ENCODE results near the gene PAFAH1B1. TPM values are rescaled to one million over a fixed set of nuclear protein-coding genes. Genes with fewer than 3 reads are reported as not detected.
"Not testable (repeated sequence)": the region's sequence is repeated elsewhere in the genome, so short reads cannot be mapped to it uniquely, and the experiment has no call there.

The PAFAH1B1 gene
- total and polyA plus RNA-seq, 4 donors = 121 to 334 (median 230) TPM

GRCh38 chr17:2610195-2611175 lies 17.0 kb downstream of the PAFAH1B1 start:
- Histone ChIP-seq H3K27me3 (ENCODE audit: control insufficient read depth, insufficient read depth, low read length) (no peaks in the 10 kb centered on the region), H3K4me1 (ENCODE audit: control insufficient read depth, insufficient read depth, low read length) (peaks cover 26% of the 10 kb centered on the region), H3K27ac (ENCODE audit: low read depth, low read length) (no peak overlapping the region), H3K4me3 (ENCODE audit: low read depth, low read length) (no peak overlapping the region), H3K36me3 (ENCODE audit: control insufficient read depth, insufficient read depth, low read length) (peaks cover 11% of the 10 kb centered on the region), H3K9me3 (ENCODE audit: control insufficient read depth, insufficient read depth, low read length) (no peaks in the 10 kb centered on the region)
- whole genome bisulfite sequencing (ENCODE audit: insufficient coverage) = no CpG with 5 or more reads among the region's 3 CpGs
- no peak for DNase-seq (ENCODE audit: low read depth in 4 of 6, low spot score in 6 of 6)

GRCh38 chr17:2611627-2612026 lies 18.2 kb downstream of the PAFAH1B1 start:
- Histone ChIP-seq H3K4me3 (ENCODE audit: low read depth, low read length) (no peak overlapping the region), H3K27me3 (ENCODE audit: control insufficient read depth, insufficient read depth, low read length) (no peaks in the 10 kb centered on the region), H3K4me1 (ENCODE audit: control insufficient read depth, insufficient read depth, low read length) (peaks cover 26% of the 10 kb centered on the region), H3K36me3 (ENCODE audit: control insufficient read depth, insufficient read depth, low read length) (peaks cover 11% of the 10 kb centered on the region), H3K27ac (ENCODE audit: low read depth, low read length) (no peak overlapping the region), H3K9me3 (ENCODE audit: control insufficient read depth, insufficient read depth, low read length) (no peaks in the 10 kb centered on the region)
- no peak for DNase-seq (ENCODE audit: low read depth in 4 of 6, low spot score in 6 of 6)
- WGBS (ENCODE audit: insufficient coverage) = 41% methylated on average over 4 of the region's 7 CpGs

- H3K9me3 ChIP-seq (ENCODE audit: control insufficient read depth, insufficient read depth, low read length) = no peaks in the 10 kb centered on the region
- no peaks in the 10 kb centered on the region for H3K27me3 ChIP-seq (ENCODE audit: control insufficient read depth, insufficient read depth, low read length)
- no peak overlapping the region for H3K4me3 ChIP-seq (ENCODE audit: low read depth, low read length)
- WGBS (ENCODE audit: insufficient coverage) = 100% methylated on average over 1 of the region's 7 CpGs
- H3K4me1 ChIP-seq (ENCODE audit: control insufficient read depth, insufficient read depth, low read length) = peaks cover 26% of the 10 kb centered on the region
- DNase-seq (ENCODE audit: low read depth in 4 of 6, low spot score in 6 of 6) = no peak
- no peak overlapping the region for H3K27ac ChIP-seq (ENCODE audit: low read depth, low read length)
- H3K36me3 ChIP-seq (ENCODE audit: control insufficient read depth, insufficient read depth, low read length) = peaks cover 7% of the 10 kb centered on the region
These were observed 19.2 kb downstream of the PAFAH1B1 start for GRCh38 chr17:2612630-2613029.

- DNase-seq (ENCODE audit: low read depth in 4 of 6, low spot score in 6 of 6) = no peak
- Histone ChIP-seq H3K27me3 (ENCODE audit: control insufficient read depth, insufficient read depth, low read length) (no peaks in the 10 kb centered on the region), H3K4me3 (ENCODE audit: low read depth, low read length) (no peak overlapping the region), H3K27ac (ENCODE audit: low read depth, low read length) (no peak overlapping the region), H3K36me3 (ENCODE audit: control insufficient read depth, insufficient read depth, low read length) (peaks cover 10% of the 10 kb centered on the region), H3K9me3 (ENCODE audit: control insufficient read depth, insufficient read depth, low read length) (no peaks in the 10 kb centered on the region), H3K4me1 (ENCODE audit: control insufficient read depth, insufficient read depth, low read length) (peaks cover 26% of the 10 kb centered on the region)
- WGBS (ENCODE audit: insufficient coverage) = 92% methylated on average over 15 of the region's 17 CpGs
These were observed 19.8 kb downstream of the PAFAH1B1 start for GRCh38 chr17:2613089-2613808.

- no peak for DNase-seq (ENCODE audit: low read depth in 4 of 6, low spot score in 6 of 6)
- no peaks in the 10 kb centered on the region for H3K9me3 ChIP-seq (ENCODE audit: control insufficient read depth, insufficient read depth, low read length)
- no peak overlapping the region for H3K27ac ChIP-seq (ENCODE audit: low read depth, low read length)
- peaks cover 10% of the 10 kb centered on the region for H3K36me3 ChIP-seq (ENCODE audit: control insufficient read depth, insufficient read depth, low read length)
- H3K4me1 ChIP-seq (ENCODE audit: control insufficient read depth, insufficient read depth, low read length) = peaks cover 17% of the 10 kb centered on the region
- H3K4me3 ChIP-seq (ENCODE audit: low read depth, low read length) = no peak overlapping the region
- no CpG with 5 or more reads among the region's 4 CpGs for WGBS (ENCODE audit: insufficient coverage)
- no peaks in the 10 kb centered on the region for H3K27me3 ChIP-seq (ENCODE audit: control insufficient read depth, insufficient read depth, low read length)
These were observed 22.4 kb downstream of the PAFAH1B1 start for GRCh38 chr17:2615882-2616281.

GRCh38 chr17:2621241-2621640 lies 27.8 kb downstream of the PAFAH1B1 start:
- Histone ChIP-seq H3K27me3 (ENCODE audit: control insufficient read depth, insufficient read depth, low read length) (no peaks in the 10 kb centered on the region), H3K4me1 (ENCODE audit: control insufficient read depth, insufficient read depth, low read length) (peaks cover 4% of the 10 kb centered on the region), H3K4me3 (ENCODE audit: low read depth, low read length) (no peak overlapping the region), H3K36me3 (ENCODE audit: control insufficient read depth, insufficient read depth, low read length) (peaks cover 12% of the 10 kb centered on the region), H3K9me3 (ENCODE audit: control insufficient read depth, insufficient read depth, low read length) (no peaks in the 10 kb centered on the region), H3K27ac (ENCODE audit: low read depth, low read length) (no peak overlapping the region)
- peak in 1 of 6 donors; percentile 35 for DNase-seq (ENCODE audit: low read depth in 4 of 6, low spot score in 6 of 6)
- no CpG with 5 or more reads among the region's 3 CpGs for WGBS (ENCODE audit: insufficient coverage)

GRCh38 chr17:2621951-2622405 lies 28.5 kb downstream of the PAFAH1B1 start:
- H3K4me3 ChIP-seq (ENCODE audit: low read depth, low read length); H3K4me1 ChIP-seq (ENCODE audit: control insufficient read depth, insufficient read depth, low read length); H3K27me3 ChIP-seq (ENCODE audit: control insufficient read depth, insufficient read depth, low read length); H3K27ac ChIP-seq (ENCODE audit: low read depth, low read length); H3K9me3 ChIP-seq (ENCODE audit: control insufficient read depth, insufficient read depth, low read length); DNase-seq (ENCODE audit: low read depth in 4 of 6, low spot score in 6 of 6): not testable (repeated sequence)
- no CpG with 5 or more reads among the region's 4 CpGs for WGBS (ENCODE audit: insufficient coverage)
- H3K36me3 ChIP-seq (ENCODE audit: control insufficient read depth, insufficient read depth, low read length) = peaks cover 12% of the 10 kb centered on the region

- DNase-seq (ENCODE audit: low read depth in 4 of 6, low spot score in 6 of 6); H3K4me3 ChIP-seq (ENCODE audit: low read depth, low read length); H3K27me3 ChIP-seq (ENCODE audit: control insufficient read depth, insufficient read depth, low read length); H3K9me3 ChIP-seq (ENCODE audit: control insufficient read depth, insufficient read depth, low read length); H3K4me1 ChIP-seq (ENCODE audit: control insufficient read depth, insufficient read depth, low read length); H3K27ac ChIP-seq (ENCODE audit: low read depth, low read length): not testable (repeated sequence)
- 94% methylated on average over 4 of the region's 4 CpGs for WGBS (ENCODE audit: insufficient coverage)
- peaks cover 11% of the 10 kb centered on the region for H3K36me3 ChIP-seq (ENCODE audit: control insufficient read depth, insufficient read depth, low read length)
These were observed 29.4 kb downstream of the PAFAH1B1 start for GRCh38 chr17:2622721-2623301.

- H3K4me1 ChIP-seq (ENCODE audit: control insufficient read depth, insufficient read depth, low read length) = peaks cover 4% of the 10 kb centered on the region
- H3K27me3 ChIP-seq (ENCODE audit: control insufficient read depth, insufficient read depth, low read length) = no peaks in the 10 kb centered on the region
- H3K36me3 ChIP-seq (ENCODE audit: control insufficient read depth, insufficient read depth, low read length) = peaks cover 9% of the 10 kb centered on the region
- no peak overlapping the region for H3K4me3 ChIP-seq (ENCODE audit: low read depth, low read length)
- 88% methylated on average over 10 of the region's 10 CpGs for WGBS (ENCODE audit: insufficient coverage)
- no peak for DNase-seq (ENCODE audit: low read depth in 4 of 6, low spot score in 6 of 6)
- H3K27ac ChIP-seq (ENCODE audit: low read depth, low read length) = no peak overlapping the region
- H3K9me3 ChIP-seq (ENCODE audit: control insufficient read depth, insufficient read depth, low read length) = no peaks in the 10 kb centered on the region
These were observed 30.9 kb downstream of the PAFAH1B1 start for GRCh38 chr17:2624292-2624731.

Measured in spinal cord (tissue), 10 donors.